GM04504 (cell line): Measurements from ENCODE around the gene DCAF6.
"Not testable (repeated sequence)": the region's sequence is repeated elsewhere in the genome, so short reads cannot be mapped to it uniquely, and the experiment has no call there.

Experiments used
- DNase-seq: peaks from one replicate; pipeline ENCODE4 v3.0.0-alpha.2; 2012; ENCODE audit warnings: low read depth

Gene DCAF6

GRCh38 chr1:167924543-167925231 lies 11.8 kb upstream of the DCAF6 start:
- no peak for DNase-seq

- DNase-seq: no peak
Observed at GRCh38 chr1:167926486-167926997, 9.9 kb upstream of the DCAF6 start.

- DNase-seq: no peak
Observed at GRCh38 chr1:167927046-167927754, 9.3 kb upstream of the DCAF6 start.

- DNase-seq: no peak
Observed at GRCh38 chr1:167928457-167928852, 8.0 kb upstream of the DCAF6 start.

- DNase-seq: not testable (repeated sequence)
Observed at GRCh38 chr1:167928919-167929318, 7.6 kb upstream of the DCAF6 start.

- no peak for DNase-seq
Observed at GRCh38 chr1:167929725-167930124, 6.8 kb upstream of the DCAF6 start.

- no peak for DNase-seq
Observed at GRCh38 chr1:167933788-167934187, 2.7 kb upstream of the DCAF6 start.

GRCh38 chr1:167934426-167935215 lies 1.9 kb upstream of the DCAF6 start:
- DNase-seq: peak; percentile 3

- peak; percentile 19 for DNase-seq
Observed at GRCh38 chr1:167935216-167936067, 1.0 kb upstream of the DCAF6 start.

- DNase-seq: peak; percentile 36
Observed at GRCh38 chr1:167936930-167937708, 636 bp downstream of the DCAF6 start, which contains the start of gene MPC2. MPC2 (minus strand) TSS chr1:167937072; CDS start chr1:167935841, 1,231 bp downstream.

- no peak for DNase-seq
Observed at GRCh38 chr1:167937709-167938010, 1.2 kb downstream of the DCAF6 start.

- DNase-seq: no peak
Observed at GRCh38 chr1:167938080-167938636, 1.7 kb downstream of the DCAF6 start.

GRCh38 chr1:167940264-167940663 lies 3.8 kb downstream of the DCAF6 start:
- DNase-seq: no peak

GRCh38 chr1:167943541-167943940 lies 7.1 kb downstream of the DCAF6 start:
- DNase-seq: no peak

GRCh38 chr1:167947733-167948132 lies 11.2 kb downstream of the DCAF6 start:
- no peak for DNase-seq

GRCh38 chr1:167949785-167950184 lies 13.3 kb downstream of the DCAF6 start:
- no peak for DNase-seq

GRCh38 chr1:167950569-167950968 lies 14.1 kb downstream of the DCAF6 start:
- DNase-seq: no peak

- DNase-seq: no peak
Observed at GRCh38 chr1:167955915-167956314, 19.4 kb downstream of the DCAF6 start.

- DNase-seq: no peak
Observed at GRCh38 chr1:167957710-167958109, 21.2 kb downstream of the DCAF6 start.

- no peak for DNase-seq
Observed at GRCh38 chr1:167964646-167965045, 28.2 kb downstream of the DCAF6 start.

GRCh38 chr1:167966050-167966449 lies 29.6 kb downstream of the DCAF6 start:
- DNase-seq: no peak
